A549 (cell line): Measurements from ENCODE around the gene DAW1. TPM values are rescaled to one million over a fixed set of nuclear protein-coding genes. Genes with fewer than 3 reads are reported as not detected.

ENCODE experiments used
- ATAC-seq, 2 experiments: fragments of 200-7000 bp in 1 of 2; fragments of >200 bp in 1 of 2; cut with Nextera tagmentation in 1 of 2; cut with Tn5 transposase in 1 of 2; 3 replicates each; pipeline versions ENCODE4 v1.8.0 to v1.9.1; 2018 to 2020; ENCODE audit warnings: mild to moderate bottlenecking in 1 of 2, moderate library complexity in 1 of 2
- CTCF ChIA-PET: fragments of 300-600 bp; sonication (Branson Sonifier 250); formaldehyde crosslinking; extraction: SDS; loops from one replicate; lab custom pipeline; 2021; ENCODE audit warnings: antibody characterized with exemption, inconsistent platforms; lab: Yijun Ruan, JAX
- POLR2A ChIA-PET: fragments of 350-600 bp; formaldehyde crosslinking; extraction: SDS; loops from one replicate; lab custom pipeline; 2021; ENCODE audit warnings: antibody characterized with exemption, inconsistent platforms; lab: Yijun Ruan, JAX
- DNase-seq, 2 experiments: peaks; one replicate each; pipeline versions ENCODE4 v3.0.0 to v3.0.0-alpha.2; 2011 to 2016; ENCODE audit warnings: low read depth in 1 of 2, low spot score in 1 of 2
- FAIRE-seq: peaks from 2 replicates; lab custom pipeline; 2011; peaks lifted over from hg19 to GRCh38; lab: Jason Lieb, UNC
- H3K27ac ChIP-seq, 2 experiments: fragments of >200 bp; sonication (Bioruptor Twin); formaldehyde crosslinking; 3 replicates each; pipeline ENCODE4 v1.5.1; 2016 to 2017
- H3K4me1 ChIP-seq: fragments of >200 bp; sonication (Bioruptor Twin); formaldehyde crosslinking; 3 replicates; pipeline ENCODE4 v1.6.1; 2016
- H3K4me2 ChIP-seq: fragments of >200 bp; sonication (Bioruptor Twin); formaldehyde crosslinking; 3 replicates; pipeline ENCODE4 v1.6.1; 2016
- H3K4me3 ChIP-seq: fragments of >200 bp; sonication (Bioruptor Twin); formaldehyde crosslinking; 3 replicates; pipeline ENCODE4 v1.5.1; 2016
- H3K9me3 ChIP-seq: fragments of >200 bp; sonication (Bioruptor Twin); formaldehyde crosslinking; 3 replicates; pipeline ENCODE4 v1.6.1; 2016
- CHD4 ChIP-seq: fragments of 200-600 bp; sonication (generic); IDR thresholded peaks from 2 replicates; pipeline ENCODE4 v1.6.1; 2016; ENCODE audit warnings: antibody characterized with exemption, mild to moderate bottlenecking, borderline replicate concordance
- EHMT2 ChIP-seq: fragments of 200-600 bp; sonication (generic); IDR thresholded peaks from 2 replicates; pipeline ENCODE4 v1.6.1; 2016; ENCODE audit warnings: antibody characterized with exemption, low read depth, mild to moderate bottlenecking, moderate library complexity
- FOSB ChIP-seq: fragments of 250-450 bp; sonication (Bioruptor Pico); IDR thresholded peaks from 2 replicates; pipeline ENCODE4 v1.5.0; 2020; ENCODE audit warnings: mild to moderate bottlenecking, moderate library complexity
- FOXS1 ChIP-seq: fragments of 250-450 bp; sonication (Bioruptor Pico); IDR thresholded peaks from 2 replicates; pipeline ENCODE4 v1.5.0; 2020; ENCODE audit warnings: mild to moderate bottlenecking, moderate library complexity
- GATA3 ChIP-seq: IDR thresholded peaks from 2 replicates; pipeline ENCODE4 v1.6.1; 2012; ENCODE audit warnings: borderline replicate concordance
- HEYL ChIP-seq: fragments of 250-450 bp; sonication (Bioruptor Pico); IDR thresholded peaks from 2 replicates; pipeline ENCODE4 v1.8.0; 2021; ENCODE audit warnings: mild to moderate bottlenecking, moderate library complexity
- JUN ChIP-seq, 2 experiments: fragments of >200 bp; sonication (Bioruptor Twin); formaldehyde crosslinking; IDR thresholded peaks; 2 replicates in 1 of 2; 3 replicates in 1 of 2; pipeline ENCODE4 v1.6.1; 2016 to 2017
- KDM1A ChIP-seq: fragments of 200-600 bp; sonication (generic); IDR thresholded peaks from 2 replicates; pipeline ENCODE4 v1.6.1; 2016; ENCODE audit warnings: low read depth, mild to moderate bottlenecking
- KDM5A ChIP-seq: fragments of 200-600 bp; sonication (generic); IDR thresholded peaks from 2 replicates; pipeline ENCODE4 v1.6.1; 2016; ENCODE audit warnings: antibody characterized with exemption, mild to moderate bottlenecking
- MAFK ChIP-seq: fragments of 450-650 bp; IDR thresholded peaks from 2 replicates; pipeline ENCODE4 v1.6.1; 2014; ENCODE audit not compliant: partially characterized antibody
- NFE2L2 ChIP-seq: fragments of 150-350 bp; conservative IDR thresholded peaks from 2 replicates; pipeline ENCODE4 v1.6.1; 2014; ENCODE audit warnings: low read length
- NR3C1 ChIP-seq: fragments of >200 bp; sonication (Bioruptor Twin); formaldehyde crosslinking; IDR thresholded peaks from 3 replicates; pipeline ENCODE4 v1.6.1; 2017
- POLR2AphosphoS2 ChIP-seq: conservative IDR thresholded peaks from 2 replicates; pipeline ENCODE4 v1.6.1; 2012; ENCODE audit warnings: low read length, improper control_type of control experiment, inconsistent platforms
- RAD21 ChIP-seq, 2 experiments: fragments of >200 bp in 1 of 2; sonication (Bioruptor Twin) in 1 of 2; formaldehyde crosslinking in 1 of 2; IDR thresholded peaks in 1 of 2; conservative IDR thresholded peaks in 1 of 2; 2 replicates in 1 of 2; 3 replicates in 1 of 2; pipeline ENCODE4 v1.6.1; 2012 to 2018; ENCODE audit warnings: inconsistent platforms in 1 of 2
- RCOR1 ChIP-seq: fragments of 150-350 bp; IDR thresholded peaks from 2 replicates; pipeline ENCODE4 v1.6.1; 2014; ENCODE audit warnings: antibody characterized with exemption, low read length, low read depth
- SMC3 ChIP-seq: fragments of >200 bp; sonication (Bioruptor Twin); formaldehyde crosslinking; IDR thresholded peaks from 3 replicates; pipeline ENCODE4 v1.6.1; 2018; ENCODE audit warnings: inconsistent platforms
- TFCP2L1 ChIP-seq: fragments of 250-450 bp; sonication (Bioruptor Pico); IDR thresholded peaks from 2 replicates; pipeline ENCODE4 v1.5.0; 2021; ENCODE audit warnings: mild to moderate bottlenecking
- ZC3H11A ChIP-seq: fragments of 450-650 bp; IDR thresholded peaks from 2 replicates; pipeline ENCODE4 v1.6.1; 2014; ENCODE audit warnings: antibody characterized with exemption, mild to moderate bottlenecking
- ZSCAN20 ChIP-seq: fragments of 250-450 bp; sonication (Bioruptor Pico); IDR thresholded peaks from 2 replicates; pipeline ENCODE4 v1.8.0; 2022; ENCODE audit warnings: mild to moderate bottlenecking, moderate library complexity
- WGBS: methylation state at CpG from one replicate; pipeline ENCODE4 v1.1.6; 2017; ENCODE audit errors: missing lambda C conversion rate; 5-methylcytosine and 5-hydroxymethylcytosine counted together
- polyA plus RNA-seq, 4 experiments: library from polyadenylated mRNA; depleted of rRNA in 3 of 4; stranded (reverse); fragments of >200 nt; fragmentation: RNase III in 1 of 4; extraction: RNeasy Plus Mini Kit Qiagen cat#74134 plus additional on column Dnase treatment in 1 of 4; gene quantifications; 2 replicates in 3 of 4; 3 replicates in 1 of 4; pipeline ENCODE4 v1.2.3, GENCODE V29; 2011 to 2017
- TF ChIP-seq, protein P1 (sequence below): fragments of >200 bp; sonication (Bioruptor Twin); formaldehyde crosslinking; IDR thresholded peaks from 3 replicates; pipeline ENCODE4 v1.5.1; 2016
- TF ChIP-seq, protein P2 (sequence below): fragments of 200-600 bp; sonication (generic); IDR thresholded peaks from 2 replicates; pipeline ENCODE4 v1.6.1; 2016; ENCODE audit warnings: antibody characterized with exemption, mild to moderate bottlenecking, moderate library complexity

The DAW1 gene
- polyA plus RNA-seq, 2 of the 4 experiments (the other 2 are of a cell fraction), result 1.1 to 2.7 TPM

DNA sequence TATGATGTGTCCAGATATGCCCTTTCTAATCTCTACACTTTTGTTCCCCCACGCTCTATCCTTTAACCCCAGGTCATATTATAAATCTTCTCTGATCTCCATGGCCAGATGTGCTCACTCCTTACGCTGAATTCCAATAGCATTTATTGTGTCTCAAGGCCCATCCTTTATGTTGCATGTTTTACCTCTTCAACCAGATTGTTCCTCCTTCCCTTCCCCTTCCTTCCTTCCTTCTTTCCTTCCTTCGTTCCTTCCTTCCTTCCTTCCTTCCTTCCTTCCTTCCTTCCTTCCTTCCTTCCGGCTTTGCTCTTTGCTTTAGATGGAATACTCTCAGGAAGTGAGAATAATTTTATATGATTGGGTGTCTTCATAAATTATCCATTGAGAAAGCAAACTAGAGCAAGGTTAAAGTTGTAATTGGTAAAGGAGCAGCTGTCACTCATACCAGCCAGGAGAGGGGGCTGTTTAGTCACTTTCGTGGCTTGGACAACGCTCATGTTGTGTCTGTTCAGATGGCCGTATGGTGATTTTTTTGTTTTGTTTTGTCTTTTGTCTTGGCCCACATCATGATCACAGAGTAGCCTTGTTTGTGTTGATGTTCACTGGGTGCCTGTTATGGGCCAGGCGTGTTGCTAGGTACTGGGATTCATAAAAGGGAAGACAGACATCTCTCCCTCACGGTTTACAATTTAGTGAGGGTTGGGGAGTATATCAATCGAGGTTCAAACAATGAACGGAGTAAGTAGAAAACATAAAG is 68.0 kb downstream of the DAW1 start:
- no peaks in the 10 kb centered on the region for H3K4me1 ChIP-seq
- H3K9me3 ChIP-seq, result no peaks in the 10 kb centered on the region
- ChIA-PET POLR2A (no interaction called here), CTCF (interaction anchor here (1.2 kb wide), 1 partner anchor 49 kb away, joined by 4 read pairs; no protein-coding TSS in a partner anchor)
- 49% methylated on average over 11 of the region's 11 CpGs for WGBS
- TF ChIP-seq SMC3 (peak; percentile 31; the same call in 2 of the 3 replicates), RAD21 (conservative IDR thresholded peaks at IDR 0.05 in 1 of 2, IDR thresholded peaks at IDR 0.05 in 1 of 2) (peak; percentile 37 to 70), KDM1A (no peak), EHMT2 (no peak)
- TF ChIP-seq, protein P1, sequence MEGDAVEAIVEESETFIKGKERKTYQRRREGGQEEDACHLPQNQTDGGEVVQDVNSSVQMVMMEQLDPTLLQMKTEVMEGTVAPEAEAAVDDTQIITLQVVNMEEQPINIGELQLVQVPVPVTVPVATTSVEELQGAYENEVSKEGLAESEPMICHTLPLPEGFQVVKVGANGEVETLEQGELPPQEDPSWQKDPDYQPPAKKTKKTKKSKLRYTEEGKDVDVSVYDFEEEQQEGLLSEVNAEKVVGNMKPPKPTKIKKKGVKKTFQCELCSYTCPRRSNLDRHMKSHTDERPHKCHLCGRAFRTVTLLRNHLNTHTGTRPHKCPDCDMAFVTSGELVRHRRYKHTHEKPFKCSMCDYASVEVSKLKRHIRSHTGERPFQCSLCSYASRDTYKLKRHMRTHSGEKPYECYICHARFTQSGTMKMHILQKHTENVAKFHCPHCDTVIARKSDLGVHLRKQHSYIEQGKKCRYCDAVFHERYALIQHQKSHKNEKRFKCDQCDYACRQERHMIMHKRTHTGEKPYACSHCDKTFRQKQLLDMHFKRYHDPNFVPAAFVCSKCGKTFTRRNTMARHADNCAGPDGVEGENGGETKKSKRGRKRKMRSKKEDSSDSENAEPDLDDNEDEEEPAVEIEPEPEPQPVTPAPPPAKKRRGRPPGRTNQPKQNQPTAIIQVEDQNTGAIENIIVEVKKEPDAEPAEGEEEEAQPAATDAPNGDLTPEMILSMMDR, result peak; percentile 46
- peak; percentile 66 to 89; a peak in 5 of 6 replicates for ATAC-seq
- H3K4me3 ChIP-seq, result no peak overlapping the region
- H3K4me2 ChIP-seq, result no peak overlapping the region
- DNase-seq, result peak; percentile 15 to 62
- no peak for FAIRE-seq
- H3K27ac ChIP-seq, result no peak overlapping the region

DNA sequence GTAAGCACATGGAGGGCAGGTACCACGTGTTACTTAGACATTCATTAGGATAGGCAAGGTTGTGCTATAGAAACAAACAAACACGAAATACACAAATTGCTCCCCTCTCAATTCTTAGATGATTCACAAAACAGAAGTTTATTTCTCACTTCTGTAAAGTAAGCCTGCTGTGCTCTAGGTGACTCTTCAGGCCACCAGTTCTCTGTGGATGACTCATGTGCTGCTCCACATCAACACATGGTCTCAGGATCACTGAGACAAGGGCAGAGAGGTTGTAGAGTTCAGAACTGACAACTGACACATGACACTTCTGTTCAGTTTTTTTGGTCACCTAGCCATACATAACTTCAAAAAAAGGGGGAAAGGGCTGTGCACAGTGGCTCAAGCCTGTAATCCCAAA is 70.6 kb downstream of the DAW1 start:
- FAIRE-seq, result no peak
- ChIA-PET POLR2A (no interaction called here), CTCF (interaction anchor here (0.7 kb wide), 1 partner anchor 206 kb away, joined by 3 read pairs; no protein-coding TSS in a partner anchor)
- TF ChIP-seq, protein P2, sequence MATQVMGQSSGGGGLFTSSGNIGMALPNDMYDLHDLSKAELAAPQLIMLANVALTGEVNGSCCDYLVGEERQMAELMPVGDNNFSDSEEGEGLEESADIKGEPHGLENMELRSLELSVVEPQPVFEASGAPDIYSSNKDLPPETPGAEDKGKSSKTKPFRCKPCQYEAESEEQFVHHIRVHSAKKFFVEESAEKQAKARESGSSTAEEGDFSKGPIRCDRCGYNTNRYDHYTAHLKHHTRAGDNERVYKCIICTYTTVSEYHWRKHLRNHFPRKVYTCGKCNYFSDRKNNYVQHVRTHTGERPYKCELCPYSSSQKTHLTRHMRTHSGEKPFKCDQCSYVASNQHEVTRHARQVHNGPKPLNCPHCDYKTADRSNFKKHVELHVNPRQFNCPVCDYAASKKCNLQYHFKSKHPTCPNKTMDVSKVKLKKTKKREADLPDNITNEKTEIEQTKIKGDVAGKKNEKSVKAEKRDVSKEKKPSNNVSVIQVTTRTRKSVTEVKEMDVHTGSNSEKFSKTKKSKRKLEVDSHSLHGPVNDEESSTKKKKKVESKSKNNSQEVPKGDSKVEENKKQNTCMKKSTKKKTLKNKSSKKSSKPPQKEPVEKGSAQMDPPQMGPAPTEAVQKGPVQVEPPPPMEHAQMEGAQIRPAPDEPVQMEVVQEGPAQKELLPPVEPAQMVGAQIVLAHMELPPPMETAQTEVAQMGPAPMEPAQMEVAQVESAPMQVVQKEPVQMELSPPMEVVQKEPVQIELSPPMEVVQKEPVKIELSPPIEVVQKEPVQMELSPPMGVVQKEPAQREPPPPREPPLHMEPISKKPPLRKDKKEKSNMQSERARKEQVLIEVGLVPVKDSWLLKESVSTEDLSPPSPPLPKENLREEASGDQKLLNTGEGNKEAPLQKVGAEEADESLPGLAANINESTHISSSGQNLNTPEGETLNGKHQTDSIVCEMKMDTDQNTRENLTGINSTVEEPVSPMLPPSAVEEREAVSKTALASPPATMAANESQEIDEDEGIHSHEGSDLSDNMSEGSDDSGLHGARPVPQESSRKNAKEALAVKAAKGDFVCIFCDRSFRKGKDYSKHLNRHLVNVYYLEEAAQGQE, result no peak
- TF ChIP-seq GATA3 (no peak), NR3C1 (no peak), HEYL (CRISPR knock-in tag) (no peak), POLR2AphosphoS2 (no peak), NFE2L2 (no peak), TFCP2L1 (CRISPR knock-in tag) (no peak), CHD4 (no peak), ZC3H11A (no peak), MAFK (no peak), RCOR1 (no peak), FOSB (CRISPR knock-in tag) (no peak), ZSCAN20 (CRISPR knock-in tag) (no peak), JUN (IDR thresholded peaks at IDR 0.05) (no peak), KDM5A (no peak), FOXS1 (no peak)
- no peak for DNase-seq
- no peak for ATAC-seq
- peaks cover 7% of the 10 kb centered on the region; the same call in 2 of the 3 replicates for H3K9me3 ChIP-seq
- H3K27ac ChIP-seq, result no peak overlapping the region
- 22% methylated on average over 2 of the region's 2 CpGs for WGBS
- no peak overlapping the region for H3K4me3 ChIP-seq
- H3K4me1 ChIP-seq, result no peaks in the 10 kb centered on the region
- H3K4me2 ChIP-seq, result no peak overlapping the region
